ENCODE data around the gene LUZP2. TPM values are rescaled to one million over a fixed set of nuclear protein-coding genes. Genes with fewer than 3 reads are reported as not detected.

The LUZP2 gene
- under 0.01 TPM in 1 of 2 replicates, not detected in the other for total RNA-seq

DNA sequence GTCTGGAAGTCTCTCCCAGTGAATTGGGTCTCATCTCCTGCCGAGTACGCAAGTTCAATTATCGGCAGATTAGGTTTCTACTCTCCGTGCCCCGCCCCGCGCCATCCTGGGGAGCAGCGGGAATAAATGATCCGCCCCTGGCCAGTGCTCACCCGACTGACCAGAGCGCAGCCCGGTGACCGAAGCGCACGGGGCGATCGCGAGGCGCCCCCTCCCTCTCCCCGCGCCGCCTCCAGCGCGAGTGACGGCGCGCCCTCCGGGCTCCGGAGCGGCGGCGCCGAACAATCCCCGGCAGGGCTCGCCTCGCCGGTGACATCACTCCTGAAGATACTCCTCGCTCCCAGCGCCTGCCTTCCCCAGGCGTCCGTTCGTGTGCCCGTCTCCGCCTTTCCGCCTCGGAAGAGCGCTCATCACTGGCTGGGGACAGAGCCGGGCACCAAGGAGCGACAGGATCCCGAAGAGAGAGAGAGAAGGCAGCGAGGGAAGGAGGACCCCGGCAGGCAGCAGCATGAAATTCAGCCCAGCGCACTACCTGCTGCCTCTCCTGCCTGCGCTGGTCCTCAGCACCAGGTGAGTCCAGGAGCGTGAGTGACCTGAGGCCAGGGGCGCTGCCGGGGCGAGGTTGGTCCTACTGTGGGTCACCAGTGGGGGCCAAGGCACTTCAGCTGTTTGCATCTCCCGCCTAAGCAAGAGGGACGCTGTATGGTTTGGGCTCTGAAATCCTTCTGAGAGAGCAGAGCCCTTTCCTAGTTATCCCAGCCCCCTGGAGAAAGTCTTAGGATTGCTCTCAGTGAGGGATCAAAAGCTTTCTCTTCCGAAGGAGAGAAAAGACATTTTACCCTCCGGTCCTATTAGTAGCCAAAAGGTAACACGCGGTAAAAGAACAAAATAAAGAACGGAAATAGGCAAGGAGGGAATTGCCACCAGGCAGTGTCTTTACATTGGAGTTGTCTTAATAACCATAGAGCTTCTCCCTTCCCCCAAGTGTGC is at the start of gene LUZP2:
Gene LUZP2 (plus strand): TSS at position 318 of the 990 bp plus-strand sequence.

Small RNAs within 50 kb of the gene (small RNA-seq; reads per million reads assigned to genes)
- gene RF00019, result not detected

Measured in subcutaneous preadipocyte (primary cell).